ENCODE results near the gene HENMT1.
A peak's percentile ranks its signal among the peaks of the same experiment; 100 is the strongest.

HENMT1 gene

GRCh38 chr1:108691942-108692723 is 31.2 kb upstream of the HENMT1 start, which contains the start of gene PRPF38B:
TSS of gene PRPF38B (plus strand) at chr1:108692310. CDS start at chr1:108692592, 282 bp downstream.
- H3K4me2 ChIP-seq (ENCODE audit: low read depth, low read length, poor library complexity, severe bottlenecking): peak within 1 kb of the TSS; percentile 97
- no peaks in the 10 kb centered on the region for H3K9me3 ChIP-seq (ENCODE audit: insufficient read depth, low read length)
- H3K9ac ChIP-seq (ENCODE audit: low read length): peak within 1 kb of the TSS; percentile 73
- no peaks in the 10 kb centered on the region for H3K9me2 ChIP-seq (replicated peaks; ENCODE audit: insufficient read depth, low read length)
- peak within 1 kb of the TSS; percentile 98 for H3K4me3 ChIP-seq (ENCODE audit: insufficient read depth, low read length, poor library complexity, severe bottlenecking)
- no peaks in the 10 kb centered on the region for H3K27me3 ChIP-seq (ENCODE audit: low read length)
- TF ChIP-seq EZH2phosphoT487 (conservative IDR thresholded peaks at IDR 0.05; ENCODE audit: low read length): no peak
- TF ChIP-seq CTCF (IDR thresholded peaks at IDR 0.05; ENCODE audit: insufficient read depth, low read length, poor library complexity, severe bottlenecking): no peak
- peaks cover 55% of the 10 kb centered on the region for H3K79me2 ChIP-seq (ENCODE audit: insufficient read depth, low read length)
- H2AFZ ChIP-seq (ENCODE audit: low read depth, low read length, severe bottlenecking): peak within 1 kb of the TSS; percentile 68
- peaks cover 36% of the 10 kb centered on the region for H4K20me1 ChIP-seq (ENCODE audit: low read depth, low read length)
- peaks cover 26% of the 10 kb centered on the region for H3K36me3 ChIP-seq (ENCODE audit: low read length)
- H3F3A ChIP-seq (ENCODE audit: insufficient read depth): peaks cover 4% of the 10 kb centered on the region; the same call in 1 of the 2 replicates
- H3K27ac ChIP-seq (ENCODE audit: low read depth, low read length): peak within 1 kb of the TSS; percentile 90

GRCh38 chr1:108691128-108691941 is 30.4 kb upstream of the HENMT1 start:
- H2AFZ ChIP-seq (ENCODE audit: low read depth, low read length, severe bottlenecking): peak overlapping the region; percentile 68
- H3K9me3 ChIP-seq (ENCODE audit: insufficient read depth, low read length): no peaks in the 10 kb centered on the region
- H3K27me3 ChIP-seq (ENCODE audit: low read length): no peaks in the 10 kb centered on the region
- peak overlapping the region; percentile 90 for H3K27ac ChIP-seq (ENCODE audit: low read depth, low read length)
- H3K36me3 ChIP-seq (ENCODE audit: low read length): peaks cover 18% of the 10 kb centered on the region
- peaks cover 49% of the 10 kb centered on the region for H3K79me2 ChIP-seq (ENCODE audit: insufficient read depth, low read length)
- H3F3A ChIP-seq (ENCODE audit: insufficient read depth): peaks cover 4% of the 10 kb centered on the region; the same call in 1 of the 2 replicates
- H3K9ac ChIP-seq (ENCODE audit: low read length): peak overlapping the region; percentile 73
- TF ChIP-seq EZH2phosphoT487 (conservative IDR thresholded peaks at IDR 0.05; ENCODE audit: low read length) (no peak), CTCF (IDR thresholded peaks at IDR 0.05; ENCODE audit: insufficient read depth, low read length, poor library complexity, severe bottlenecking) (no peak)
- H3K4me2 ChIP-seq (ENCODE audit: low read depth, low read length, poor library complexity, severe bottlenecking): peak overlapping the region; percentile 85
- peaks cover 28% of the 10 kb centered on the region for H4K20me1 ChIP-seq (ENCODE audit: low read depth, low read length)
- H3K4me3 ChIP-seq (ENCODE audit: insufficient read depth, low read length, poor library complexity, severe bottlenecking): peak overlapping the region; percentile 98
- no peaks in the 10 kb centered on the region for H3K9me2 ChIP-seq (replicated peaks; ENCODE audit: insufficient read depth, low read length)

- no peaks in the 10 kb centered on the region for H3K9me3 ChIP-seq (ENCODE audit: insufficient read depth, low read length)
- H3K9me2 ChIP-seq (replicated peaks; ENCODE audit: insufficient read depth, low read length): no peaks in the 10 kb centered on the region
- no peak overlapping the region for H3K9ac ChIP-seq (ENCODE audit: low read length)
- TF ChIP-seq EZH2phosphoT487 (conservative IDR thresholded peaks at IDR 0.05; ENCODE audit: low read length) (no peak), CTCF (IDR thresholded peaks at IDR 0.05; ENCODE audit: insufficient read depth, low read length, poor library complexity, severe bottlenecking) (no peak)
- no peak overlapping the region for H2AFZ ChIP-seq (ENCODE audit: low read depth, low read length, severe bottlenecking)
- H3K36me3 ChIP-seq (ENCODE audit: low read length): no peaks in the 10 kb centered on the region
- H3K4me3 ChIP-seq (ENCODE audit: insufficient read depth, low read length, poor library complexity, severe bottlenecking): no peak overlapping the region
- no peaks in the 10 kb centered on the region for H4K20me1 ChIP-seq (ENCODE audit: low read depth, low read length)
- no peaks in the 10 kb centered on the region for H3F3A ChIP-seq (ENCODE audit: insufficient read depth)
- no peak overlapping the region for H3K4me2 ChIP-seq (ENCODE audit: low read depth, low read length, poor library complexity, severe bottlenecking)
- H3K79me2 ChIP-seq (ENCODE audit: insufficient read depth, low read length): 0 out of 2 replicates have a peak, but pooled peaks cover 7% of the 10 kb centered on the region
- H3K27me3 ChIP-seq (ENCODE audit: low read length): no peaks in the 10 kb centered on the region
- no peak overlapping the region for H3K27ac ChIP-seq (ENCODE audit: low read depth, low read length)
These were observed 25.9 kb upstream of the HENMT1 start for GRCh38 chr1:108686614-108687313.
